Mucosa of descending colon (tissue), 3 donors: ENCODE data around the gene NHSL2. TPM values are rescaled to one million over a fixed set of nuclear protein-coding genes. Genes with fewer than 3 reads are reported as not detected.
A peak's percentile ranks its signal among the peaks of the same experiment; 100 is the strongest.

Experiments used
- ATAC-seq: fragments of 200-7000 bp; cut with Tn5 transposase; one replicate; pipeline ENCODE4 v1.9.1; 2020; ENCODE audit warnings: mild to moderate bottlenecking, moderate library complexity
- DNase-seq, 3 donors: peaks; one replicate each; pipeline ENCODE4 v3.0.0-alpha.2; 2020
- H3K36me3 ChIP-seq: fragments of 200-600 bp; one replicate; pipeline ENCODE4 v1.8.0; 2021; ENCODE audit warnings: low read depth, mild to moderate bottlenecking
- H3K4me1 ChIP-seq: fragments of 200-600 bp; one replicate; pipeline ENCODE4 v1.8.0; 2021; ENCODE audit warnings: low read depth, mild to moderate bottlenecking
- H3K4me3 ChIP-seq: fragments of 200-600 bp; one replicate; pipeline ENCODE4 v1.8.0; 2021; ENCODE audit warnings: mild to moderate bottlenecking
- H3K9me3 ChIP-seq: fragments of 200-600 bp; one replicate; pipeline ENCODE4 v1.8.0; 2021; ENCODE audit warnings: mild to moderate bottlenecking
- CTCF ChIP-seq: fragments of 200-600 bp; IDR thresholded peaks from one replicate; pipeline ENCODE4 v1.8.0; 2022; ENCODE audit warnings: antibody characterized with exemption, mild to moderate bottlenecking
- intact Hi-C, 2 donors: fragments of 100-400 bp; cut with DNase I in 1 of 2; cut with micrococcal nuclease in 1 of 2; formaldehyde crosslinking; loops; one replicate each; pipeline versions ENCODE4 v1.11.0 to v1.11.1; 2022; cut with DNase I, micrococcal nuclease
- total RNA-seq, 3 donors: library from RNA; stranded (reverse); fragmentation: NEBNext Ultra II Directional in 2 of 3; extraction: Animal tissue kit (Norgen Biotek cat#: 25700) in 2 of 3; gene quantifications; one replicate each; pipeline versions ENCODE4 v1.2.1 to v1.2.4, GENCODE V29; 2021 to 2023
- donor health status: DM: no; HTN: no; CAD: no; lungs with moderate emphysema.
- donor health status: DM: no; HTN: no; CAD: no.
- donor health status: DM: no; HTN: yes; CAD: no.

Gene NHSL2
- total RNA-seq, 3 donors from 2014 or later, result 1.2 to 11.8 (median 4.8) TPM

DNA sequence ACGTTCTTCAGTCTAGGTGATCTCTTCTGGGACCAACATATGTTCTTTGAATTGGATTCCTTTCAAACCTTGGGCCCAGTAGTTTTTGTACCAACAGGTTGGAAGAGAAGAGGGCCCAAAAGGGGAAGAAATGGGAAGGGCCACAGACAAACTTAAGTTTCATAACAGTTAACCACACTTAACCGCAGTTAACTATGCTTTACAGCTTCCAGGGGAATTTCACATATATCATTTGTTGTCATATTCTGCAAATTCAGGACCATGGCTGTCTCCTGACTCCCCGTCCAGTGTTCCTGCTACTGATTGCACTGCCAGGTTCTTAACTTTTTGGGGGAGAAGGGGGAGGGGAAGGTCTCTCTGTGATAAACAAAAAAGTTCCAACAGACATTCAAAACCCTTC, 186.5 kb downstream of the NHSL2 start:
- H3K4me1 ChIP-seq, result no peaks in the 10 kb centered on the region
- no peak for TF ChIP-seq CTCF
- no peak for ATAC-seq
- no peaks in the 10 kb centered on the region for H3K9me3 ChIP-seq
- H3K4me3 ChIP-seq, result no peak overlapping the region
- no peak for DNase-seq
- no peaks in the 10 kb centered on the region for H3K36me3 ChIP-seq
- intact Hi-C loops, result no loop called here

DNA sequence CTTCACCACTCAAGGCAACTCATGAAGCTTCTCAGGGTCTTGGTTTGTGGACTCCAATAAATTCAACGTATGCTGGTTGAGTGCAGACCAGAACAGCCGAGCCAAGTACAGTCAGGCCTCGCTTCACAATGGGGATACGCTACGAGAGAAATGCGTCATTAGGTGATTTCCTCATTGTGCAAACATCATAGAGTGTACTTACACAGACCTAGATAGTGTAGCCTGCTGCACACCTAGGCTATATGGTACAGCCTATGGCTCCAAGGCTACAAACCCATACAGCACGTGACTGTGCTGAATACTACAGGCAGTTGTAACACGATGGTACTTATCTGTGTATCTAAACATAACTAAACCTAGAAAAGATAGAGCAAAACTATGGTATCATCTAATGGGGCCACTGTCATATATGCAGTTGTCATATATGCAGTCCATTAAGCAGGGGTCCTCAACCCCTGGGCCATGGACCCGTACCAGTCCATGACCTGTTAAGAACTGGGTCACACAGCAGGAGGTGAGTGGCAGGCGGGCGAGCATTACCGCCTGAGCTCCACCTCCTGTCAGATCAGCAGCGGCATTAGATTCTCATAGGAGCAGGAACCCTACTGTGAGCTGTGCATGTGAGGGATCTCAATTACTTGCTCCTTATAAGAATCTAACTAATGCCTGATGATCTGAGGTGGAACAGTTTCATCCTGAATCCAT, 189.6 kb downstream of the NHSL2 start:
- no peak overlapping the region for H3K4me3 ChIP-seq
- DNase-seq, result no peak
- H3K36me3 ChIP-seq, result no peaks in the 10 kb centered on the region
- peak; percentile 40 for ATAC-seq
- intact Hi-C loops, result no loop called here
- H3K9me3 ChIP-seq, result no peaks in the 10 kb centered on the region
- no peak for TF ChIP-seq CTCF
- no peaks in the 10 kb centered on the region for H3K4me1 ChIP-seq

DNA sequence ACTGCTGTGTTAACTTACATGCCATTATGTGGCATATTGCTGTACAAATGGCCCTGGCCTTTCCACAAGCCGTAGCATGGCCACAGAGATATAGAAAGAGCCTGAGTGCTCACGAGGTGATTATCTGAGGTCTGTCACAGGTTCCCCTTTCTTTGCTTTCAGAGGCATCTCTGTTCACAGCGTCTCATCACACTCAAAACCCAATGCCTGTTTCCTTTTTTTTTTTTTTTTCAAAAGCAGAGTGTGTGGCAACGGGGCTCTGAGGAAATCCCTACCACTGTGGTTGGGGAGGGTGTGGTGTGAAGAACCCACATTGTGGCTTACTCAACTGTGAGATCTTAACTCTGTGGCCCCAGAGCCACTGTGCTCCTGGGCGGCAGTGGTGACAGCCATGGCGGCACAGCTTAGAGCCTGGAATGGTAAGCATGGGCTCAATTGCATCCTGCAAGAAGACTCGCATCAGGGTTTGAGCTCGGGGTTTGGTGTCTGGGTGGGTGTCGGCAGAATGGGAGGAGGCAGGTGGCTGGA, 190.2 kb downstream of the NHSL2 start:
- peak in 2 of 3 donors; percentile 38 to 62 for DNase-seq

GRCh38 chrX:72101597-72102037, 191.0 kb downstream of the NHSL2 start:
- no peak for ATAC-seq
- Histone ChIP-seq H3K4me3 (no peak overlapping the region), H3K4me1 (no peaks in the 10 kb centered on the region), H3K36me3 (no peaks in the 10 kb centered on the region), H3K9me3 (no peaks in the 10 kb centered on the region)
- no peak for DNase-seq
- intact Hi-C loops, result no loop called here
- TF ChIP-seq CTCF, result no peak

More for the DNA sequence above, 190.2 kb downstream of the NHSL2 start:
- Histone ChIP-seq H3K9me3 (no peaks in the 10 kb centered on the region), H3K36me3 (no peaks in the 10 kb centered on the region), H3K4me1 (no peaks in the 10 kb centered on the region), H3K4me3 (no peak overlapping the region)
- ATAC-seq, result peak; percentile 82
- no peak for TF ChIP-seq CTCF
- intact Hi-C loops, result no loop called here

- DNase-seq (no peak), ATAC-seq (no peak)
- Histone ChIP-seq H3K4me3 (no peak overlapping the region), H3K9me3 (no peaks in the 10 kb centered on the region), H3K4me1 (no peaks in the 10 kb centered on the region), H3K36me3 (no peaks in the 10 kb centered on the region)
- TF ChIP-seq CTCF, result no peak
- intact Hi-C loops, result no loop called here
These were observed 191.5 kb downstream of the NHSL2 start for GRCh38 chrX:72102126-72102525.
